Nephron (organoid): ENCODE data around the gene JAGN1.
A peak's percentile ranks its signal among the peaks of the same experiment; 100 is the strongest.
"Not testable (repeated sequence)": the region's sequence is repeated elsewhere in the genome, so short reads cannot be mapped to it uniquely, and the experiment has no call there.

ENCODE experiments used
- H3K27ac Mint-ChIP-seq, 3 experiments: 2 replicates each; pipeline ENCODE4 v1.8.0; 2020; ENCODE audit warnings: mixed read lengths in 3 of 3, mild to moderate bottlenecking in 2 of 3, moderate library complexity in 1 of 3
- H3K27me3 Mint-ChIP-seq: 2 replicates; pipeline ENCODE4 v1.8.0; 2021; ENCODE audit warnings: low read depth, mild to moderate bottlenecking, moderate library complexity, mixed read lengths
- H3K36me3 Mint-ChIP-seq: 2 replicates; pipeline ENCODE4 v1.8.0; 2020; ENCODE audit warnings: low read depth, mixed read lengths
- H3K4me1 Mint-ChIP-seq: 2 replicates; pipeline ENCODE4 v1.8.0; 2020; ENCODE audit warnings: mixed read lengths
- H3K4me3 Mint-ChIP-seq, 3 experiments: 2 replicates each; pipeline ENCODE4 v1.8.0; 2020; ENCODE audit warnings: mild to moderate bottlenecking in 3 of 3, mixed read lengths in 3 of 3, moderate library complexity in 2 of 3
- H3K9me3 Mint-ChIP-seq: 2 replicates; pipeline ENCODE4 v1.8.0; 2020; ENCODE audit warnings: mixed read lengths
- TF ChIP-seq, protein P1 (sequence below), 3 experiments: fragments of 200-600 bp; sonication (generic); IDR thresholded peaks; one replicate each; pipeline ENCODE4 v1.5.0; 2021; ENCODE audit warnings: antibody characterized with exemption in 3 of 3; ENCODE audit not compliant: unreplicated experiment in 3 of 3

Gene JAGN1

DNA sequence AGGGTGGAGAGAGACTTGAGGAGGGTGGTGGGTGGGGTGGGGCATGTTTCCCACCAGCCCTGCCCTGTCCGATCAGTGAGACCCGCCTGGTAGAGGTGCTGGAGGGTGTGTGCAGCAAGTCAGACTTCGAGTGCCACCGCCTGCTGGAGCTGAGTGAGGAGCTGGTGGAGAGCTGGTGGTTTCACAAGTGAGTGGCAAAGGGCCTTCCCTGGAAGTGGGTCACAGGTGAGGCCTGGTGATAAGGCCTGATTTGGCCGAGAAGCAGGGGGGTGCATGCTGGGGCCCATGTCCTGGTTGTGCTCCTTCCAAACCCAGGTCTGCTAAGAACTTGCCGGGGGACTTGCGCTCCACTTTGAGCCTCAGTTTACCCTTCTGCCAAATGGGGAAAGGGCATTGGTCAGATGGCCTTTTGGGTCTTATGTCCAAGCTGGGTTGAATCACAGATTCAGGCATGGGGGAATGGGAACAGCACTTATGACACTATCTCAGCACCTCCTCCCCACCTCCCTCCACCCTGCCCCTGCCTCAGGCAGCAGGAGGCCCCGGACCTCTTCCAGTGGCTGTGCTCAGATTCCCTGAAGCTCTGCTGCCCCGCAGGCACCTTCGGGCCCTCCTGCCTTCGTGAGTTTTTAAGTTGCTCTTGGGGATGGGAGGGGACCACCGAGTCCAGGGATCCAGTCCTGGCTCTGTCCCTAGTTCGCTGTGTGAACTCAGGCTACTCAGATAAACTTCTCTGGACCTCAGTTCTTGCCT is 47.3 kb downstream of the JAGN1 start:
- Mint-ChIP-seq H3K4me1 (peaks cover 12% of the 10 kb centered on the region), H3K9me3 (no peaks in the 10 kb centered on the region), H3K36me3 (peaks cover 11% of the 10 kb centered on the region), H3K27me3 (no peaks in the 10 kb centered on the region), H3K4me3 (no peak overlapping the region), H3K27ac (no peak overlapping the region)
- TF ChIP-seq, protein P1, sequence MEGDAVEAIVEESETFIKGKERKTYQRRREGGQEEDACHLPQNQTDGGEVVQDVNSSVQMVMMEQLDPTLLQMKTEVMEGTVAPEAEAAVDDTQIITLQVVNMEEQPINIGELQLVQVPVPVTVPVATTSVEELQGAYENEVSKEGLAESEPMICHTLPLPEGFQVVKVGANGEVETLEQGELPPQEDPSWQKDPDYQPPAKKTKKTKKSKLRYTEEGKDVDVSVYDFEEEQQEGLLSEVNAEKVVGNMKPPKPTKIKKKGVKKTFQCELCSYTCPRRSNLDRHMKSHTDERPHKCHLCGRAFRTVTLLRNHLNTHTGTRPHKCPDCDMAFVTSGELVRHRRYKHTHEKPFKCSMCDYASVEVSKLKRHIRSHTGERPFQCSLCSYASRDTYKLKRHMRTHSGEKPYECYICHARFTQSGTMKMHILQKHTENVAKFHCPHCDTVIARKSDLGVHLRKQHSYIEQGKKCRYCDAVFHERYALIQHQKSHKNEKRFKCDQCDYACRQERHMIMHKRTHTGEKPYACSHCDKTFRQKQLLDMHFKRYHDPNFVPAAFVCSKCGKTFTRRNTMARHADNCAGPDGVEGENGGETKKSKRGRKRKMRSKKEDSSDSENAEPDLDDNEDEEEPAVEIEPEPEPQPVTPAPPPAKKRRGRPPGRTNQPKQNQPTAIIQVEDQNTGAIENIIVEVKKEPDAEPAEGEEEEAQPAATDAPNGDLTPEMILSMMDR (IDR thresholded peaks at IDR 0.05; ENCODE audit: unreplicated experiment in 3 of 3) = no peak

GRCh38 chr3:9938966-9939365 is 48.6 kb downstream of the JAGN1 start:
- TF ChIP-seq, protein P1 (IDR thresholded peaks at IDR 0.05; ENCODE audit: unreplicated experiment in 3 of 3) = no peak
- peaks cover 12% of the 10 kb centered on the region for H3K4me1 Mint-ChIP-seq

DNA sequence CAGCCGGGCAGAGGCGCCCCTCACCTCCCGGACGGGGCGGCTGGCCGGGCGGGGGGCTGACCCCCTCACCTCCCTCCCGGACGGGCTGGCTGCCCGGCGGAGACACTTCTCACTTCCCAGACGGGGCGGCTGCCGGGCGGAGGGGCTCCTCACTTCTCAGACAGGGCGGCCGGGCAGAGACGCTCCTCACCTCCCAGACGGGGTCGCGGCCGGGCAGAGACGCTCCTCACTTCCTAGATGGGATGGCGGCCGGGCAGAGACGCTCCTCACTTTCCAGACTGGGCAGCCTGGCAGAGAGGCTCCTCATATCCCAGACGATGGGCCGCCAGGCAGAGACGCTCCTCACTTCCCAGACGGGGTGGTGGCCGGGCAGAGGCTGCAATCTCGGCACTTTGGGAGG is 49.5 kb downstream of the JAGN1 start:
- peaks cover 16% of the 10 kb centered on the region for H3K36me3 Mint-ChIP-seq
- not testable (repeated sequence) for H3K9me3 Mint-ChIP-seq, H3K4me3 Mint-ChIP-seq, H3K4me1 Mint-ChIP-seq, H3K27me3 Mint-ChIP-seq, H3K27ac Mint-ChIP-seq

More at GRCh38 chr3:9938966-9939365, 48.6 kb downstream of the JAGN1 start:
- Mint-ChIP-seq H3K27ac (no peak overlapping the region), H3K36me3 (peaks cover 16% of the 10 kb centered on the region), H3K27me3 (no peaks in the 10 kb centered on the region), H3K4me3 (no peak overlapping the region), H3K9me3 (no peaks in the 10 kb centered on the region)

DNA sequence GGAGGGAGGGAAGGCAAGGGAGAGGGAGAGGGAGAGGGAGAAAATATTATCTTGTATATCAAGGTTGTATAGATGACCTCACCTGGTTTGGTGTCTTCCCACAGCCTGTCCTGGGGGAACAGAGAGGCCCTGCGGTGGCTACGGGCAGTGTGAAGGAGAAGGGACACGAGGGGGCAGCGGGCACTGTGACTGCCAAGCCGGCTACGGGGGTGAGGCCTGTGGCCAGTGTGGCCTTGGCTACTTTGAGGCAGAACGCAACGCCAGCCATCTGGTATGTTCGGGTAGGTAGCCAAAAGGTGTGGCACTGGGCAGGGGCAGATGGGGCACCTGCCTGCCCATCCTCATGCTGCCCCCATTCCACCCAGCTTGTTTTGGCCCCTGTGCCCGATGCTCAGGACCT is 50.3 kb downstream of the JAGN1 start:
- H3K4me3 Mint-ChIP-seq = no peak overlapping the region

DNA sequence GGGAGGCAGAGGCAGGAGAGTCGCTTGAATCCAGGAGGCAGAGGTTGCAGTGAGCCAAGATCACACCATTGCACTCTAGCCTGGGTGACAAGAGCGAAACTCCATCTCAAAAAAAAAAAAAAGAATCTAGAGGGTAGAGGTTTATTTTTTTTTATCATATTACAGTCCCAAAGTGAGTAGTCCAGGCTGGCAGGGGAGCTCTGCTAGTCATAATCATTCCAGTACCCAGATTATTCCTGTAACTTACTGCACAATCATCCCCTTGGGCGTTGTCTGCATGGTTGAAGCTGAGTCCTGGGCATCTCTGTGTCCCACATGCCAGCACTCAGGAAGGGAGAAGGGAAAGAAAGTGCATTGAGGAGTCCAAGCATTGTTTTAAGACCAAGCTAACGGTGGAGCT is 51.8 kb downstream of the JAGN1 start:
- H3K27me3 Mint-ChIP-seq = no peaks in the 10 kb centered on the region
- no peaks in the 10 kb centered on the region for H3K4me1 Mint-ChIP-seq
- no peaks in the 10 kb centered on the region for H3K9me3 Mint-ChIP-seq
- H3K4me3 Mint-ChIP-seq = no peak overlapping the region
- H3K27ac Mint-ChIP-seq = no peak overlapping the region
- TF ChIP-seq, protein P1 (IDR thresholded peaks at IDR 0.05; ENCODE audit: unreplicated experiment in 3 of 3) = no peak
- H3K36me3 Mint-ChIP-seq = peaks cover 9% of the 10 kb centered on the region

More for the DNA sequence above, 50.3 kb downstream of the JAGN1 start:
- peaks cover under 1% of the 10 kb centered on the region for H3K4me1 Mint-ChIP-seq
- no peaks in the 10 kb centered on the region for H3K27me3 Mint-ChIP-seq
- no peaks in the 10 kb centered on the region for H3K9me3 Mint-ChIP-seq
- peaks cover 12% of the 10 kb centered on the region for H3K36me3 Mint-ChIP-seq
- no peak overlapping the region for H3K27ac Mint-ChIP-seq
- TF ChIP-seq, protein P1 (IDR thresholded peaks at IDR 0.05; ENCODE audit: unreplicated experiment in 3 of 3) = no peak

GRCh38 chr3:9942934-9943690 is 52.7 kb downstream of the JAGN1 start:
- peaks cover 9% of the 10 kb centered on the region for H3K36me3 Mint-ChIP-seq
- peak overlapping the region in 1 of 3 experiments; percentile 45 for H3K4me3 Mint-ChIP-seq
- TF ChIP-seq, protein P1 (IDR thresholded peaks at IDR 0.05; ENCODE audit: unreplicated experiment in 3 of 3) = no peak
- H3K27me3 Mint-ChIP-seq = no peaks in the 10 kb centered on the region
- no peak overlapping the region for H3K27ac Mint-ChIP-seq
- no peaks in the 10 kb centered on the region for H3K4me1 Mint-ChIP-seq
- H3K9me3 Mint-ChIP-seq = no peaks in the 10 kb centered on the region
